Lung (tissue), 12 donors: Measurements from ENCODE around the gene DUSP9. TPM values are rescaled to one million over a fixed set of nuclear protein-coding genes. Genes with fewer than 3 reads are reported as not detected.

Experiments used
- ATAC-seq: fragments of 200-7000 bp; cut with Tn5 transposase; one replicate; pipeline ENCODE4 v1.9.1; 2020; ENCODE audit warnings: moderate number of reproducible peaks; ENCODE audit not compliant: insufficient read depth, low FRiP score
- DNase-seq, 3 donors: peaks; one replicate each; pipeline ENCODE4 v3.0.0-alpha.2; 2013 to 2017
- H3K27ac ChIP-seq, 2 donors: one replicate each; pipeline ENCODE4 v1.5.1; 2013; ENCODE audit warnings: mild to moderate bottlenecking in 2 of 2, moderate library complexity in 2 of 2, control low read depth in 1 of 2, inconsistent platforms in 1 of 2, low read depth in 1 of 2, low read length in 1 of 2
- H3K27me3 ChIP-seq, 3 donors: one replicate each; pipeline ENCODE4 v1.5.1; 2013; ENCODE audit warnings: low read length in 2 of 3; ENCODE audit not compliant: control insufficient read depth in 3 of 3, insufficient read depth in 3 of 3
- H3K36me3 ChIP-seq, 4 donors: one replicate each; pipeline ENCODE4 v1.5.1; 2013; ENCODE audit warnings: low read length in 4 of 4, mild to moderate bottlenecking in 1 of 4, moderate library complexity in 1 of 4; ENCODE audit not compliant: control insufficient read depth in 4 of 4, insufficient read depth in 4 of 4
- H3K4me1 ChIP-seq, 5 donors: one replicate each; pipeline ENCODE4 v1.5.1; 2013; ENCODE audit warnings: low read length in 5 of 5, mild to moderate bottlenecking in 2 of 5, moderate library complexity in 1 of 5; ENCODE audit not compliant: control insufficient read depth in 5 of 5, insufficient read depth in 5 of 5
- H3K4me3 ChIP-seq: one replicate; pipeline ENCODE4 v1.5.1; 2013; ENCODE audit warnings: mild to moderate bottlenecking, control low read depth, moderate library complexity
- H3K9ac ChIP-seq, 2 donors: one replicate each; pipeline ENCODE4 v1.5.1; 2013; ENCODE audit warnings: low read length in 2 of 2, control low read depth in 1 of 2; ENCODE audit not compliant: insufficient read depth in 1 of 2
- H3K9me3 ChIP-seq, 4 donors: one replicate each; pipeline ENCODE4 v1.5.1; 2013; ENCODE audit warnings: low read length in 3 of 4, mild to moderate bottlenecking in 1 of 4, moderate library complexity in 1 of 4; ENCODE audit not compliant: control insufficient read depth in 4 of 4, insufficient read depth in 3 of 4
- WGBS, 2 donors: extraction: QIAGEN DNeasy Blood & Tissue Kit; methylation state at CpG; one replicate each; pipeline ENCODE4 v1.1.7; 2013; 5-methylcytosine and 5-hydroxymethylcytosine counted together
- polyA plus RNA-seq, 2 donors: library from polyadenylated mRNA; stranded (reverse); fragments of 200-250 nt; gene quantifications; one replicate each; pipeline ENCODE4 v1.2.1, GENCODE V29; 2013
- total RNA-seq, 2 donors: library from RNA; depleted of rRNA in 1 of 2; stranded (reverse); fragments of >200 nt in 1 of 2; gene quantifications; one replicate each; pipeline ENCODE4 v1.2.1, GENCODE V29; 2014 to 2021
- TF ChIP-seq, protein P1 (sequence below): IDR thresholded peaks from 2 replicates; pipeline ENCODE4 v1.5.1; 2012; ENCODE audit warnings: mild to moderate bottlenecking; ENCODE audit errors: control extremely low read depth, extremely low read depth
- donor health status: control.
- donor health status: control.
- donor health status: Bipolar disorder and iron deficiency.
- donor health status: healthy.
- donor health status: DM: yes; HTN: yes; CAD: no.

Gene DUSP9
- total and polyA plus RNA-seq, 4 donors = 0.10 to 0.55 (median 0.23) TPM

DNA sequence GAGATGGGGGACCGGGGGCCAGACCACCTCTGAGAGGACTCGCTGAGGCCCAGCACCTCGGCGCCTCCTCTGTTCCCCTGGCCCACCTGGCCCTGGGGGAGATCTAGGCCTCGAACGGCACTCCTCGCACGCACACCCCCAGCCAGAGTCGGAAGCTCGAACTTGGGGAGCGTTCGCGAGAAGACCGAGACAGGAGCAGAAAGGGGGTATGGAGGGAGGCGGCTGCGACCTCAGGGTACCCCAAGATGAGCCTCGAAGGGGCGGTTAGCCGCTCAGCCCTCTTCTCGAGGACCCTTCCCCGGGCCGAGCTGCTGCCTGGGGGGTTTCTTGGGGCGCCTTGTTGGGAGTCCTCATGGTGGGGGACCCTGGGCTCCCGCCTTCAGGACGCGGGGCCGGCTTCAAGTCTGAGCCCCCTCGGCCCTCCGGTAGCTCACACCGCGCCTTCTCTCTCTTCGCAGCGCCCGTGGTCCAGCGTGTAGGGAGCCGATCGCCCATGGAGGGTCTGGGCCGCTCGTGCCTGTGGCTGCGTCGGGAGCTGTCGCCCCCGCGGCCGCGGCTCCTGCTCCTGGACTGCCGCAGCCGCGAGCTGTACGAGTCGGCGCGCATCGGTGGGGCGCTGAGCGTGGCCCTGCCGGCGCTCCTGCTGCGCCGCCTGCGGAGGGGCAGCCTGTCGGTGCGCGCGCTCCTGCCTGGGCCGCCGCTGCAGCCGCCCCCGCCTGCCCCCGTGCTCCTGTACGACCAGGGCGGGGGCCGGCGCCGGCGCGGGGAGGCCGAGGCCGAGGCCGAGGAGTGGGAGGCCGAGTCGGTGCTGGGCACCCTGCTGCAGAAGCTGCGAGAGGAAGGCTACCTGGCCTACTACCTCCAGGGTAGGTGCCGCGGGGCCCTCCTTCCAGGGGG is 706 bp downstream of the DUSP9 start:
- Histone ChIP-seq H3K4me1 (peaks cover 0 to 3% (median 2%) of the 10 kb centered on the region in 5 donors), H3K27me3 (peaks cover 26 to 47% (median 34%) of the 10 kb centered on the region in 3 donors), H3K4me3 (no peak overlapping the region), H3K27ac (no peak overlapping the region), H3K9ac (no peak overlapping the region), H3K36me3 (no peaks in the 10 kb centered on the region), H3K9me3 (peaks cover 0 to 19% (median 0%) of the 10 kb centered on the region in 4 donors)
- WGBS, 2 donors = 9 to 37% methylated on average over 30 to 85 of the region's 85 CpGs
- DNase-seq (peak in 1 of 3 donors; percentile 15), ATAC-seq (no peak)
- TF ChIP-seq, protein P1, sequence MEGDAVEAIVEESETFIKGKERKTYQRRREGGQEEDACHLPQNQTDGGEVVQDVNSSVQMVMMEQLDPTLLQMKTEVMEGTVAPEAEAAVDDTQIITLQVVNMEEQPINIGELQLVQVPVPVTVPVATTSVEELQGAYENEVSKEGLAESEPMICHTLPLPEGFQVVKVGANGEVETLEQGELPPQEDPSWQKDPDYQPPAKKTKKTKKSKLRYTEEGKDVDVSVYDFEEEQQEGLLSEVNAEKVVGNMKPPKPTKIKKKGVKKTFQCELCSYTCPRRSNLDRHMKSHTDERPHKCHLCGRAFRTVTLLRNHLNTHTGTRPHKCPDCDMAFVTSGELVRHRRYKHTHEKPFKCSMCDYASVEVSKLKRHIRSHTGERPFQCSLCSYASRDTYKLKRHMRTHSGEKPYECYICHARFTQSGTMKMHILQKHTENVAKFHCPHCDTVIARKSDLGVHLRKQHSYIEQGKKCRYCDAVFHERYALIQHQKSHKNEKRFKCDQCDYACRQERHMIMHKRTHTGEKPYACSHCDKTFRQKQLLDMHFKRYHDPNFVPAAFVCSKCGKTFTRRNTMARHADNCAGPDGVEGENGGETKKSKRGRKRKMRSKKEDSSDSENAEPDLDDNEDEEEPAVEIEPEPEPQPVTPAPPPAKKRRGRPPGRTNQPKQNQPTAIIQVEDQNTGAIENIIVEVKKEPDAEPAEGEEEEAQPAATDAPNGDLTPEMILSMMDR = no peak

GRCh38 chrX:153648358-153649177 is 1.6 kb downstream of the DUSP9 start:
- ATAC-seq = no peak
- Histone ChIP-seq H3K36me3 (no peaks in the 10 kb centered on the region), H3K9ac (no peak overlapping the region), H3K27me3 (peaks cover 21 to 39% (median 31%) of the 10 kb centered on the region in 3 donors), H3K4me1 (peaks cover 0 to 3% (median under 1%) of the 10 kb centered on the region in 5 donors), H3K27ac (no peak overlapping the region), H3K4me3 (no peak overlapping the region), H3K9me3 (peaks cover 0 to 19% (median under 1%) of the 10 kb centered on the region in 4 donors)
- WGBS, 2 donors = 71 to 74% methylated on average over 14 to 17 of the region's 17 CpGs
- peak in 1 of 3 donors; percentile 10 for DNase-seq
- TF ChIP-seq, protein P1 = no peak

DNA sequence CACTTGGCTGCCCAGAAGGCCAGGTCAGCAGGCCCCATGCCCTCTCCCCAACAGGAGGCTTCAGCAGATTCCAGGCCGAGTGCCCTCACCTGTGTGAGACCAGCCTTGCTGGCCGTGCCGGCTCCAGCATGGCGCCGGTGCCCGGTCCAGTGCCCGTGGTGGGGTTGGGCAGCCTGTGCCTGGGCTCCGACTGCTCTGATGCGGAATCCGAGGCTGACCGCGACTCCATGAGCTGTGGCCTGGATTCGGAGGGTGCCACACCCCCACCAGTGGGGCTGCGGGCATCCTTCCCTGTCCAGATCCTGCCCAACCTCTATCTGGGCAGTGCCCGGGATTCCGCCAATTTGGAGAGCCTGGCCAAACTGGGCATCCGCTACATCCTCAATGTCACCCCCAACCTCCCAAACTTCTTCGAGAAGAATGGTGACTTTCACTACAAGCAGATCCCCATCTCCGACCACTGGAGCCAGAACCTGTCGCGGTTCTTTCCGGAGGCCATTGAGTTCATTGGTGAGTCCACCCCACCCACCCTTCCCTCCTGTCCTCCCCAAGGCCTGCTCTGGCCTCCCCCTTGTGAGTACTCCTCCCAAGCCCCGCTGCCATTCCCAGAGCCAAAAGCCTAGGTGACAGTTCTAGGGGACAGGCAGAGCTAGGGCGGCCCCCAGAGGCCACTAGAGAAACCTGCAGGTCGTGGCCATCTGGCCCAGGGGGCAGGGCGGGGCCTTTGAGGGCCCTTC is 2.3 kb downstream of the DUSP9 start:
- no peak overlapping the region for H3K4me3 ChIP-seq
- H3K27ac ChIP-seq = no peak overlapping the region
- H3K27me3 ChIP-seq = peaks cover 17 to 35% (median 27%) of the 10 kb centered on the region in 3 donors
- TF ChIP-seq, protein P1 = peak; percentile 1
- H3K9me3 ChIP-seq = peaks cover 0 to 20% (median 5%) of the 10 kb centered on the region in 4 donors
- 74 to 81% methylated on average over 8 to 26 of the region's 26 CpGs for WGBS, 2 donors
- peaks cover 0 to 3% (median 0%) of the 10 kb centered on the region in 5 donors for H3K4me1 ChIP-seq
- no peaks in the 10 kb centered on the region for H3K36me3 ChIP-seq
- DNase-seq (peak in 1 of 3 donors; percentile 16), ATAC-seq (peak; percentile 37)
- H3K9ac ChIP-seq = no peak overlapping the region
